Measurements from ENCODE around the gene ANO6.

- TF ChIP-seq, protein P1, sequence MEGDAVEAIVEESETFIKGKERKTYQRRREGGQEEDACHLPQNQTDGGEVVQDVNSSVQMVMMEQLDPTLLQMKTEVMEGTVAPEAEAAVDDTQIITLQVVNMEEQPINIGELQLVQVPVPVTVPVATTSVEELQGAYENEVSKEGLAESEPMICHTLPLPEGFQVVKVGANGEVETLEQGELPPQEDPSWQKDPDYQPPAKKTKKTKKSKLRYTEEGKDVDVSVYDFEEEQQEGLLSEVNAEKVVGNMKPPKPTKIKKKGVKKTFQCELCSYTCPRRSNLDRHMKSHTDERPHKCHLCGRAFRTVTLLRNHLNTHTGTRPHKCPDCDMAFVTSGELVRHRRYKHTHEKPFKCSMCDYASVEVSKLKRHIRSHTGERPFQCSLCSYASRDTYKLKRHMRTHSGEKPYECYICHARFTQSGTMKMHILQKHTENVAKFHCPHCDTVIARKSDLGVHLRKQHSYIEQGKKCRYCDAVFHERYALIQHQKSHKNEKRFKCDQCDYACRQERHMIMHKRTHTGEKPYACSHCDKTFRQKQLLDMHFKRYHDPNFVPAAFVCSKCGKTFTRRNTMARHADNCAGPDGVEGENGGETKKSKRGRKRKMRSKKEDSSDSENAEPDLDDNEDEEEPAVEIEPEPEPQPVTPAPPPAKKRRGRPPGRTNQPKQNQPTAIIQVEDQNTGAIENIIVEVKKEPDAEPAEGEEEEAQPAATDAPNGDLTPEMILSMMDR (IDR thresholded peaks at IDR 0.05; ENCODE audit: low read depth, low read length) = no peak
- TF ChIP-seq POLR2A (IDR thresholded peaks at IDR 0.05; ENCODE audit: extremely low read depth, insufficient read length) = no peak
- TF ChIP-seq MYC (IDR thresholded peaks at IDR 0.05; ENCODE audit: low read depth, low read length) = no peak
- TF ChIP-seq, protein P2, sequence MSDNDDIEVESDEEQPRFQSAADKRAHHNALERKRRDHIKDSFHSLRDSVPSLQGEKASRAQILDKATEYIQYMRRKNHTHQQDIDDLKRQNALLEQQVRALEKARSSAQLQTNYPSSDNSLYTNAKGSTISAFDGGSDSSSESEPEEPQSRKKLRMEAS (IDR thresholded peaks at IDR 0.05; ENCODE audit: low read depth, low read length) = no peak
Observed at GRCh38 chr12:45425426-45425825, 209.5 kb downstream of the ANO6 start.

Data from NB4 (cell line).